Measurements from ENCODE around the gene MIER1.
"Not testable (repeated sequence)": the region's sequence is repeated elsewhere in the genome, so short reads cannot be mapped to it uniquely, and the experiment has no call there.

The MIER1 gene

GRCh38 chr1:66940981-66941380, 16.2 kb downstream of the MIER1 start:
- DNase-seq, result no peak

- no peak for DNase-seq
Measured at GRCh38 chr1:66943361-66943969, 18.7 kb downstream of the MIER1 start.

GRCh38 chr1:66944330-66945274, 19.8 kb downstream of the MIER1 start:
- no peak for DNase-seq

- no peak for DNase-seq
Measured at GRCh38 chr1:66945316-66945715, 20.5 kb downstream of the MIER1 start.

GRCh38 chr1:66947267-66947666, 22.5 kb downstream of the MIER1 start:
- DNase-seq, result no peak

GRCh38 chr1:66951513-66951912, 26.7 kb downstream of the MIER1 start:
- DNase-seq, result no peak

GRCh38 chr1:66954208-66954607, 29.4 kb downstream of the MIER1 start:
- no peak for DNase-seq

GRCh38 chr1:66957938-66958337, 33.1 kb downstream of the MIER1 start:
- no peak for DNase-seq

- DNase-seq, result not testable (repeated sequence)
Measured at GRCh38 chr1:66966188-66966873, 41.5 kb downstream of the MIER1 start.

- no peak for DNase-seq
Measured at GRCh38 chr1:66968574-66968973, 43.8 kb downstream of the MIER1 start.

- no peak for DNase-seq
Measured at GRCh38 chr1:66978201-66978600, 53.4 kb downstream of the MIER1 start.

- DNase-seq, result not testable (repeated sequence)
Measured at GRCh38 chr1:66979621-66980020, 54.8 kb downstream of the MIER1 start.

GRCh38 chr1:66980745-66981367, 56.1 kb downstream of the MIER1 start:
- DNase-seq, result no peak

- no peak for DNase-seq
Measured at GRCh38 chr1:66981679-66982078, 56.9 kb downstream of the MIER1 start.

- DNase-seq, result no peak
Measured at GRCh38 chr1:66982561-66983260, 57.9 kb downstream of the MIER1 start.

- no peak for DNase-seq
Measured at GRCh38 chr1:66984491-66984890, 59.7 kb downstream of the MIER1 start.

GRCh38 chr1:66985835-66986234, 61.0 kb downstream of the MIER1 start:
- DNase-seq, result no peak

- no peak for DNase-seq
Measured at GRCh38 chr1:66993076-66993475, 68.3 kb downstream of the MIER1 start.

GRCh38 chr1:66996018-66996682, 71.4 kb downstream of the MIER1 start:
- DNase-seq, result peak; percentile 70

GRCh38 chr1:66998972-66999371, 74.2 kb downstream of the MIER1 start:
- no peak for DNase-seq

GRCh38 chr1:66999640-67000400, 75.0 kb downstream of the MIER1 start:
- no peak for DNase-seq
